Stimulated activated naive CD4-positive, alpha-beta T cell treated with Interleukin-2 at 50 U/mL for 16 hours (primary cell): ENCODE data around the gene CA5A.
"Not testable (repeated sequence)": the region's sequence is repeated elsewhere in the genome, so short reads cannot be mapped to it uniquely, and the experiment has no call there.

Experiments
- DNase-seq: peaks from one replicate; lab custom pipeline; 2025; lab: John Stamatoyannopoulos, UW

CA5A gene

GRCh38 chr16:87936375-87937230 lies at the start of gene CA5A:
CA5A (minus strand) TSS chr16:87936529; CDS start chr16:87936450, 79 bp downstream.
- DNase-seq = no peak

DNA sequence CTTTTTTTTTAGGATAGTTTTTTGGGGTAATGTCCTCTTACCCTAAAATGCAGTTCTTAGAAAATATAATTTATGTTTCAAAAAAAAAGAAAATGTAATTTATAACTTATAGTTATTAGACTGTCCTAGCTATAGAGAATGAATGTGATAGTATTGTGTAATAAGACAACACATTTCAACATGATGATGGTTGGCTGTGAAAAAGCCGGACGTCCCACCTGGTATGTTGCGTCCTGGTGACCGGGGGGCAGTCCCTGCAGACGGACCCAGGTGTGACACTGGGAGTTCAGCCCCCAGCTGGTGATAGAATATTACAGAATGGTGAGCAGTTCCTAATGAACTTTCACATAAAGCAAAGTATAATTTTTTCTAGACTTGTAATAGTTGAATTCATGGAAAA lies 49.2 kb upstream of the CA5A start:
- not testable (repeated sequence) for DNase-seq

- DNase-seq = no peak
Observed at GRCh38 chr16:87984632-87985267, 48.4 kb upstream of the CA5A start.

GRCh38 chr16:87984180-87984579 lies 47.9 kb upstream of the CA5A start:
- DNase-seq = not testable (repeated sequence)

- DNase-seq = peak; percentile 21
Observed at GRCh38 chr16:87983737-87984097, 47.4 kb upstream of the CA5A start.

GRCh38 chr16:87983072-87983736 lies 46.9 kb upstream of the CA5A start:
- DNase-seq = not testable (repeated sequence)

DNA sequence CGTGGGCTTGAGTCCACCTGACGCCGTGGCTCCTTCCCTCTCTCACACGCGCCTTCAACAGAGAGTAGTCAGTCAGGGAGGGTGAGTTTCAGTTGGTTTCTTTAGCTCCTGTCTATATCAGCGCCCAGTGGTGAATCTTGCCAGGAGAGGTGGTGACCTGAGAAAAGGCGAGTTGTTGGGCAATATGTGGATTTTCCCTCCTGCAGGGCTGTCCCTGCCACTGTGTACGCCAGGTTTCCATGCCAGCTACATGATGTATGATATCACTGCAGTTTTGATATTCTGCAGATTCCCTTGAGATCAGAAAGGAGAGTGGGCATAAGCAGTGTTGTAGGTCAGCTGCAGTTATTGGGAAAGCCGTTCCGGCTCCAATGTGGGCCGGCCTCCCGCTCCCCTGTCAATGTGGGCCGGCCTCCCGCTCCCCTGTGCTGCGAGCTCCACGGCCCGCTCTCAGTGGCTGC lies 46.3 kb upstream of the CA5A start:
- DNase-seq = no peak

GRCh38 chr16:87981376-87981775 lies 45.0 kb upstream of the CA5A start:
- peak; percentile 9 for DNase-seq

GRCh38 chr16:87979911-87980630 lies 43.7 kb upstream of the CA5A start:
- DNase-seq = not testable (repeated sequence)

DNA sequence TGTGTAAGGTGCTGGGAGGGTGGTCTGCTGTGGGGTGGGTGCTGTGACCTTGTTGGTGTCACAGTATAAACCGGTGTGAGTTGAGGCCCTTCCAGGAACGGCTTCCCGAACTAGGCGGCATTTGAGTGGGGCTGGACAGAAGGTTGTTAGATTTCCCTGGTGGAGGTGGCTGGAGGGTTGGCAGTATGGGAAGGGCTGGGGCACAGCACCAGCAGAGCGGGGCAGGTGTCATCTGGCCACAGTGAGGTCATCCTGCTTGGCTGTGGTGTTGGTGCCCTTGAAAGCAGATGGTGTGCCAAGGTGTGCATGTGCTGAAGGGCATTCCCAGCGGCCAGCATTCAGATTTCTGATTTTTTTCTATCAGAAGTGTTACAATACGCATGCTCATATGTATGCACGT lies 43.0 kb upstream of the CA5A start:
- no peak for DNase-seq

DNA sequence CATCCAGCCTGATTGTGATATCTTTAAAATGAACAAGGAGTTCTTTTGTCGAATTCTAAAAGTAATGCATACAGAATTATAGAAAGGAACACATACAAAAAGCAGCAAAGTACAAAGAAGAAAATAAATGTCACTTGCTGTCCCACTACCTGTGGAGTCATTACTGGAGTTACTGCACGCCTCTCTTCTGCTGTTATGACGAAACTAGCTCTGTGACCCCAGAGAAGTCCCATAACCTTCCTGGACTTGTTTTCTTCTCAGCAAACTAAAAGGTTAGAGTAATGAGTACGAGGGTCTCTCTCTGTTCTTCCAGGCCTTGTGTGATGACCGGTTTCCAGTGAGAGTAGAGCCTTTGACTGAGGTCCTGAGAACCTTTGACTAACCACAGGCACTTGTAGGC lies 41.8 kb upstream of the CA5A start:
- no peak for DNase-seq

GRCh38 chr16:87976665-87977064 lies 40.3 kb upstream of the CA5A start:
- no peak for DNase-seq

GRCh38 chr16:87974178-87974577 lies 37.8 kb upstream of the CA5A start:
- no peak for DNase-seq

- no peak for DNase-seq
Observed at GRCh38 chr16:87973717-87974116, 37.4 kb upstream of the CA5A start.

DNA sequence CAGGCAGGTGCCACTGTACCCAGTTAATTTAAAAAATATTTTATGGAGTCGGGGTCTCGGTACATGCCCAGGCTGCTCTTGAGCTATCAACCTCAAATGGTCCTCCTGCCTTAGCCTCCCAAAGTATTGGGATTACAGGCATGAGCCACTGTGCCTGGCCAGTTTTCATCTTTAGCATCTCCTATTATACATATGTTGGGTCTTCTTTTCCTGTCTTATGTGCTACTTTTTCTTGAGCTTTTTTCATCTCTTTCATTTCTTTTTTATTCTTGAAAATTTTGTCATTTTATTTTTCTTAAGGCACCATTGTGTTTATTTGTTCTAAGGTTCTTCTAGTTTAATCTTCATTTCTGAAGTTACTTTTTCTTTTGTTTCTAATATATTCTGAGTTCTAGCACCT lies 35.6 kb upstream of the CA5A start:
- DNase-seq = no peak

DNA sequence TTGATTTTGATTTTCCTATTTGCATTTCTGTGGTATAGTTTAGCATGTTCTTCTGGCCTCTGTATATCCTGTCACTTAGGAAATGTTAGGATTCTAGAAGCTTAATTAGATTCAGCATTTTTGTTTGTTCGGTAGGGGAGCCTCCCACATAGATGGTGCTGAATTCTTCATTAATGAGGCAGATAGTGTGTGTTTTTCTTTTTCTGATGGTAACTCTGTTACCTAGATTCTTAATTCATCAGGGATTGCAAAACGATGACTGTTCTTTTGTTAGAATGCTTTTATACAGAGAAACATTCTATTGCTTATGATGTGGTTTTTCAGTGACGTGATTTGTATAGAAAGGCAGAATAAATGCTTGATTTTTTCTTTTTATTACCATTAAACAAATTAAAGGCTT lies 33.9 kb upstream of the CA5A start:
- no peak for DNase-seq

DNA sequence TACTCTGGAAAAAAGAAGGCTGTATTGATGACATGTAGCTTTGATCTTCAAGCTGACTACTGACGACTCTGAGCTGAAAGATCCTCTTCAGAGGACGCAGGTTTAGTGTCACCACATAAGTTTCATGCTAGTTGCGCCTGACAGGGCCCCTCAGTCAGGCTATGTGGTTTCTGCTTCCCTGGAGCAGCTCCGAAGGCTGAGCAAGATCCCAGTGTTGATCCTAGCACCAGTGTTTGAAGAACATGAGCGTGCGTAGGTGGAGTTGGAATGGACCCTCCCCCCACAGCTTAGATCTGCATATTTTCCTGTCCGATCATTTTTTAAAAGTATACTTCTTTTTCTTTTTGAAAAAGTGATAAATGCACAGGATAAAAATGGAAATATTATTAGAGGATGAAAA lies 32.2 kb upstream of the CA5A start:
- DNase-seq = no peak

- no peak for DNase-seq
Observed at GRCh38 chr16:87966685-87967185, 30.4 kb upstream of the CA5A start.

- no peak for DNase-seq
Observed at GRCh38 chr16:87966064-87966645, 29.8 kb upstream of the CA5A start.

DNA sequence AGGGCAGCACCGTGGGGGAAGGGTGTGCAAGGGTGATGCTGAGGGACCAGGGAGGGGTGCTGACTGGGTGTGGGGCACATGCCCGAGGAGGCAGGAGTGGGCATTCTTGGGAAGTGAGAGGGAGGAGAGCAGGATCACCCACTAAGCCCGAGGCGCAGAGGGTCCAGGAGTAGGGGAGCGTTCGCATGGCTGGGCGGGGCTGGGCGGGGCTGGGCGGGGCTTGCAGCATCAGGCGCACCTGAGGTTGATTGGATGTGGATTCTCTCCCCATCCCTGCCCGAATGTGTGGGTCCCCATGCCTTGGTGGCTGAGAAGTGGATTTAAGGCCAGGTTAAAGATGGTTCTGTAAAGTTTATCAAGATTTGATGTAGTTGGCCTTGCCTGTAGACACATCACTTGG lies 29.1 kb upstream of the CA5A start:
- no peak for DNase-seq

GRCh38 chr16:87964049-87964659 lies 27.8 kb upstream of the CA5A start:
- DNase-seq = no peak
